CD4-positive, alpha-beta T cell treated with Interferon alpha-2 for 1 hour (primary cell): Measurements from ENCODE around the gene FAM209B.
"Not testable (repeated sequence)": the region's sequence is repeated elsewhere in the genome, so short reads cannot be mapped to it uniquely, and the experiment has no call there.

Experiments used
- DNase-seq, 2 donors: peaks; one replicate each; pipeline ENCODE4 v3.0.0-alpha.2; 2020 to 2022

The FAM209B gene, protein sequence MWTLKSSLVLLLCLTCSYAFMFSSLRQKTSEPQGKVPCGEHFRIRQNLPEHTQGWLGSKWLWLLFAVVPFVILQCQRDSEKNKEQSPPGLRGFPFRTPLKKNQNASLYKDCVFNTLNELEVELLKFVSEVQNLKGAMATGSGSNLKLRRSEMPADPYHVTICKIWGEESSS

GRCh38 chr20:56532946-56533345 lies at the start of gene FAM209B:
TSS of gene FAM209B (plus strand) at chr20:56533246. CDS start at chr20:56533342, 96 bp downstream.
- not testable (repeated sequence) for DNase-seq

DNA sequence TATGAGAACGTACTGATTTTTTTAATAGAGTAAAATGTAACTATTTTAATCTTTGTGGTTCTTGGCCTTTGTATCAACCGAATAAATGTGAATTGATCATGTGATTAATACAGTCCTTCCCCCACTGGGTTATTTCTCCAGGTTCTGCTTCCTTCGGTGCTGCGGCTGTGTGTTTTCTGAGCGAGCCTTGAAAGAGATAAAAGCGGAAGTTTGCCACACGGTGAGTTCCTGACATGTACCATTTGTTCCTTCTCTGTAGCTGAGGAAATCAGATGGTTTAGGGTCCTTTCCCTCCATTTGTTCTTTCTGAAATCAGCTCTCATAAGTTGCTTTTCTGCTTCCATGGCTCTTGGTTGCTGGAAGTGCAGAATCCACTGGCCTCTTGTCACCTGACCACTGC lies 49.1 kb upstream of the FAM209B start:
- DNase-seq = peak; percentile 24 to 30

- no peak for DNase-seq
Observed at GRCh38 chr20:56487216-56487615, 45.8 kb upstream of the FAM209B start.

DNA sequence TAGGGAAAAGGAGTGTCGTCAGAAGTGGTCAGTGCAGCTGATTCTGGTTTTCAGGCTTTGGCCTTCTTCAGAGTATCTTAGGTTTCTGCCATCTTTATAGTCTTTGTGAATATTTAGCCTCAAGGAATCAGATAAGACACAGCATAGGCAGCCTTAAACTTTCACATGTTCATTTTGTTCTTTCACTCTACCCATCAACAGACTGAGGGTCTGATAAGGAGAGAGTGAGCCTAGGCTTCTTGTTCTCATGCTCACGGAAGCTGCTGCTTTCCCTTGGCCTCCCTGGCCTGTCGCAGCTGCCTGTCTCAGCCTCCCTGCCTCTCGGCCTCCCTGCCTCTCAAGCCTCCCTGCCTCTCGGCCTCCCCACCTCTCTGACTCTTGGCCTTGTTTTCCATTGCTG lies 44.5 kb upstream of the FAM209B start:
- DNase-seq = no peak

DNA sequence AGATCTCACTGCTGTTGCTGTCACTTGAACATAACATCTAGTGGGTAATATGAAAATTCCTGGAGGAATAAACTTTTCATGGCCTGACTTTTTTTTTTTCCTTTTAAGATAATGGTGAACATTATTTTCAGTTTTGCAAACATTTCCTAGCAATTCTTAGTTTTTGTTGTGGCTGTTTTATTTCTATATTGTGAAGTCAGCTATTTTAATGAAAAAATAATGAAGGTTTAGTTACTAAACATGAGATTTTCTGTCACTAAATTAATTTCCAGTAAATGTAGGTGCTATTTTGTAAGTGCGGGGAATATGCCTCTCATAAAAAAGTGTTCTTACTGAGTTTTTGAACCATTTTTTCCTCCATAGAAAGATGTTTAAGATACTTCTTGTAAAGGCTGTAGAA lies 31.9 kb upstream of the FAM209B start:
- no peak for DNase-seq

GRCh38 chr20:56503916-56504315 lies 29.1 kb upstream of the FAM209B start:
- DNase-seq = no peak

GRCh38 chr20:56504373-56505005 lies 28.6 kb upstream of the FAM209B start:
- no peak for DNase-seq

GRCh38 chr20:56506103-56506502 lies 26.9 kb upstream of the FAM209B start:
- DNase-seq = no peak

- DNase-seq = no peak
Observed at GRCh38 chr20:56511926-56512325, 21.1 kb upstream of the FAM209B start.

GRCh38 chr20:56513161-56514150 lies 19.6 kb upstream of the FAM209B start:
- no peak for DNase-seq

GRCh38 chr20:56516631-56517030 lies 16.4 kb upstream of the FAM209B start:
- no peak for DNase-seq

GRCh38 chr20:56517211-56517610 lies 15.8 kb upstream of the FAM209B start:
- DNase-seq = no peak

- no peak for DNase-seq
Observed at GRCh38 chr20:56517641-56518040, 15.4 kb upstream of the FAM209B start.

- no peak for DNase-seq
Observed at GRCh38 chr20:56518126-56518525, 14.9 kb upstream of the FAM209B start.

- DNase-seq = no peak
Observed at GRCh38 chr20:56518721-56519398, 14.2 kb upstream of the FAM209B start.

- DNase-seq = no peak
Observed at GRCh38 chr20:56519551-56519950, 13.5 kb upstream of the FAM209B start.

DNA sequence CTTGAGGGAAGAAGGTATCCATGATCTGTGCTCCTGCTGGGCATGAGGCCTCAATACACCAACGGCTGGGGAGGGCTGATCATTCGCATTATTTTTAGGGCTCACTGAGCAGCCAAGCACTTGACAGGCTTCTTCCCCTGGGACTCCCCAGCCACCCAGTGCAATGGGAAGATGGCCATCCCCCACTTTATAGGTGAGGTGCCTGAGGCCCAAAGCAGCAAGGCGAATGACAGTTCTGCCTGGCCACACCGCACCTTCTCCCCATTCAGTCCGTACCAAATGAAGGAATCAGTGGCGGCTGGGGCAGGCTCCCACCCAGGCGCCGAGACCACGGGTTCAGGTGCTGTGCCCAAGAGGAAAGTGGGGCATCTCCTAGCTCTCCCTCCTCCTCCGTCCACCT lies 12.9 kb upstream of the FAM209B start:
- DNase-seq = no peak

GRCh38 chr20:56520746-56521354 lies 12.2 kb upstream of the FAM209B start:
- DNase-seq = not testable (repeated sequence)

DNA sequence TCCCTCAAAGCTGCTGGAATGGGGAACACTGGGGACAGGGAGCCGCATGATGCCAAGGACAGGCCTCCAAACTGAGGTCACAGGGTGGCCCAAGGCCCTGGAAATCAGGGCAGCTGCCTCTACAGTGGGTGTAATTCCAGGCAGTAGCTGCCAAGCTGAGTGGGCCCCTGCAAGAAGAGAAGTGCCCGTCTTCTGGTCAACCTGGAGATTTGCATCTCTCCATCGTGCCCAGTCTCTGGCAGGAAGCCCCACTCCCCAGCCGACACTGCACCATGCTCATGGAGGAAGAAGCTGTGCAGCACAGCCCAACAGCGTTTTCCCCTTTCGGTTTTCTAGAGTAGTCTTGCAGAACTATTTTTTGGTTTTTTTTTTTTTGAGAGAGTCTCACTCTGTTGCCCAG lies 10.7 kb upstream of the FAM209B start:
- DNase-seq = no peak

DNA sequence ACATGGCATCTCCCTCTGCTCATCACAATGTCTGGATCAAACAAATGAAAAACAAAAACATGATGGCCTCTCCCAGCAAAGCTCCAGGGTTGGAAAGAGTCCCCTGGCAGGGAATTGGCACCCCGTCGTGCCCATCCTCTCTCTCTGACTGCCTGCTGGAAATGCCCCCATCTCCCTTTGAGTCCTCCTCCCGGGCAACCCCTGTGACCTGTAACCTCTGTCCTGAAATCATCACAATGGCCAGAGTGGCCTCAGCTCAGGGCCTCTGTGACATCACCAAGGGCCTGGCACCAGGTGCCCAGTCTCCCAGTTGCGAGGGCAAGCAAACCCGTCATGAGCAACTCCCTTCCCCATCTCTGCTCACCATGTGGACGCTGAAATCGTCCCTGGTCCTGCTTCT lies 8.6 kb upstream of the FAM209B start, which contains the start of gene FAM209A:
Gene FAM209A, plus strand, starts transcription at position 301 of the 400 bp plus-strand sequence. Its CDS starts 65 bp downstream, at position 366.
- not testable (repeated sequence) for DNase-seq

- DNase-seq = no peak
Observed at GRCh38 chr20:56527521-56527920, 5.5 kb upstream of the FAM209B start.

- no peak for DNase-seq
Observed at GRCh38 chr20:56537997-56538396, 5.0 kb downstream of the FAM209B start.
